Common myeloid progenitor, CD34-positive (primary cell): ENCODE results near the gene ADAMTS5.

Experiments used
- CTCF ChIA-PET: fragments of 350-600 bp; sonication (Branson Sonifier 250); formaldehyde crosslinking; loops from one replicate; lab custom pipeline; 2021; ENCODE audit warnings: antibody characterized with exemption; lab: Charles Lee
- POLR2A ChIA-PET: fragments of 350-600 bp; sonication (Branson Sonifier 250); formaldehyde crosslinking; loops from one replicate; lab custom pipeline; 2021; ENCODE audit warnings: antibody characterized with exemption; lab: Charles Lee
- DNase-seq, 3 donors: peaks; one replicate each; pipeline versions ENCODE4 v3.0.0 to v3.0.0-alpha.2; 2013
- H3K27ac ChIP-seq, 2 experiments: 1 replicate in 1 of 2; 2 replicates in 1 of 2; pipeline ENCODE4 v1.7.0; 2013; ENCODE audit warnings: inconsistent platforms in 2 of 2, low read length in 2 of 2, mild to moderate bottlenecking in 2 of 2, low read depth in 1 of 2, moderate library complexity in 1 of 2; ENCODE audit not compliant: severe bottlenecking in 2 of 2, insufficient read depth in 1 of 2, poor library complexity in 1 of 2
- H3K27me3 ChIP-seq, 5 experiments: replicated peaks in 2 of 5; 1 replicate in 3 of 5; 2 replicates in 2 of 5; pipeline versions ENCODE4 v1.6.1 to v1.7.0; 2013; ENCODE audit warnings: low read length in 4 of 5, mild to moderate bottlenecking in 2 of 5, moderate library complexity in 2 of 5, inconsistent platforms in 1 of 5; ENCODE audit not compliant: insufficient read depth in 5 of 5, control insufficient read depth in 4 of 5
- H3K36me3 ChIP-seq, 4 experiments: 1 replicate in 2 of 4; 2 replicates in 2 of 4; pipeline versions ENCODE4 v1.6.1 to v1.7.0; 2013; ENCODE audit warnings: low read length in 3 of 4, control low read depth in 1 of 4, mild to moderate bottlenecking in 1 of 4; ENCODE audit not compliant: control insufficient read depth in 4 of 4, insufficient read depth in 4 of 4
- H3K4me1 ChIP-seq, 4 experiments: 1 replicate in 3 of 4; 2 replicates in 1 of 4; pipeline versions ENCODE4 v1.6.1 to v1.7.1; 2013; ENCODE audit warnings: low read length in 3 of 4, mild to moderate bottlenecking in 3 of 4, control low read depth in 1 of 4, inconsistent platforms in 1 of 4, moderate library complexity in 1 of 4; ENCODE audit not compliant: control insufficient read depth in 4 of 4, insufficient read depth in 4 of 4; ENCODE audit errors: control extremely low read depth in 1 of 4
- H3K4me3 ChIP-seq, 7 experiments: 1 replicate in 4 of 7; 2 replicates in 3 of 7; pipeline versions ENCODE4 v1.5.1 to v1.7.0; 2013; ENCODE audit warnings: mild to moderate bottlenecking in 7 of 7, low read length in 6 of 7, moderate library complexity in 6 of 7, inconsistent platforms in 2 of 7, low read depth in 2 of 7, control low read depth in 1 of 7; ENCODE audit not compliant: insufficient read depth in 4 of 7, control insufficient read depth in 1 of 7; ENCODE audit errors: extremely low read depth in 1 of 7
- H3K9me3 ChIP-seq, 5 experiments: 1 replicate in 4 of 5; 2 replicates in 1 of 5; pipeline versions ENCODE4 v1.6.1 to v1.7.1; 2013; ENCODE audit warnings: low read length in 4 of 5, mild to moderate bottlenecking in 2 of 5, inconsistent platforms in 1 of 5, low read depth in 1 of 5, moderate library complexity in 1 of 5; ENCODE audit not compliant: control insufficient read depth in 4 of 5, insufficient read depth in 2 of 5; ENCODE audit errors: control extremely low read depth in 1 of 5
- WGBS: methylation state at CpG from one replicate; pipeline ENCODE4 v1.1.5; 2013; ENCODE audit not compliant: insufficient coverage; 5-methylcytosine and 5-hydroxymethylcytosine counted together

ADAMTS5 gene

GRCh38 chr21:26900980-26901379 lies 65.9 kb downstream of the ADAMTS5 start:
- H3K27ac ChIP-seq, result no peak overlapping the region
- CTCF ChIA-PET, result no interaction called here
- no CpG with 5 or more reads among the region's 4 CpGs for whole genome bisulfite sequencing
- H3K36me3 ChIP-seq, result no peaks in the 10 kb centered on the region
- no peak overlapping the region for H3K4me3 ChIP-seq
- no peak for DNase-seq
- peaks cover 0 to 3% (median 0%) of the 10 kb centered on the region in 5 experiments for H3K27me3 ChIP-seq
- no peaks in the 10 kb centered on the region for H3K9me3 ChIP-seq
- H3K4me1 ChIP-seq, result no peaks in the 10 kb centered on the region
- POLR2A ChIA-PET, result no interaction called here

GRCh38 chr21:26892151-26892550 lies 74.7 kb downstream of the ADAMTS5 start:
- H3K27me3 ChIP-seq, result peaks cover 0 to 4% (median 0%) of the 10 kb centered on the region in 5 experiments
- WGBS, result no CpG with 5 or more reads among the region's 1 CpG
- H3K27ac ChIP-seq, result no peak overlapping the region
- DNase-seq, result no peak
- ChIA-PET CTCF (no interaction called here), POLR2A (no interaction called here)
- H3K36me3 ChIP-seq, result no peaks in the 10 kb centered on the region
- H3K9me3 ChIP-seq, result no peaks in the 10 kb centered on the region
- H3K4me1 ChIP-seq, result no peaks in the 10 kb centered on the region
- H3K4me3 ChIP-seq, result no peak overlapping the region

- Histone ChIP-seq H3K9me3 (no peaks in the 10 kb centered on the region), H3K36me3 (no peaks in the 10 kb centered on the region), H3K27me3 (peaks cover 0 to 4% (median 0%) of the 10 kb centered on the region in 5 experiments), H3K4me3 (no peak overlapping the region), H3K27ac (no peak overlapping the region), H3K4me1 (no peaks in the 10 kb centered on the region)
- ChIA-PET POLR2A (no interaction called here), CTCF (no interaction called here)
- WGBS, result 100% methylated on average over 2 of the region's 5 CpGs
- DNase-seq, result no peak
These were observed 78.0 kb downstream of the ADAMTS5 start for GRCh38 chr21:26888931-26889330.

GRCh38 chr21:26888256-26888655 lies 78.6 kb downstream of the ADAMTS5 start:
- Histone ChIP-seq H3K4me3 (no peak overlapping the region), H3K9me3 (no peaks in the 10 kb centered on the region), H3K27ac (no peak overlapping the region), H3K27me3 (peaks cover 0 to 4% (median 0%) of the 10 kb centered on the region in 5 experiments), H3K36me3 (no peaks in the 10 kb centered on the region), H3K4me1 (no peaks in the 10 kb centered on the region)
- no peak for DNase-seq
- ChIA-PET CTCF (no interaction called here), POLR2A (no interaction called here)

- Histone ChIP-seq H3K4me3 (no peak overlapping the region), H3K4me1 (no peaks in the 10 kb centered on the region), H3K27me3 (peaks cover 0 to 4% (median 0%) of the 10 kb centered on the region in 5 experiments), H3K36me3 (no peaks in the 10 kb centered on the region), H3K9me3 (no peaks in the 10 kb centered on the region), H3K27ac (no peak overlapping the region)
- no peak for DNase-seq
- ChIA-PET CTCF (no interaction called here), POLR2A (no interaction called here)
- WGBS, result 86% methylated on average over 3 of the region's 3 CpGs
These were observed 79.6 kb downstream of the ADAMTS5 start for GRCh38 chr21:26887251-26887650.

- no peaks in the 10 kb centered on the region for H3K27me3 ChIP-seq
- no peak overlapping the region for H3K27ac ChIP-seq
- ChIA-PET POLR2A (no interaction called here), CTCF (no interaction called here)
- H3K4me3 ChIP-seq, result no peak overlapping the region
- no peak for DNase-seq
- H3K4me1 ChIP-seq, result no peaks in the 10 kb centered on the region
- no peaks in the 10 kb centered on the region for H3K9me3 ChIP-seq
- 100% methylated on average over 1 of the region's 2 CpGs for WGBS
- H3K36me3 ChIP-seq, result no peaks in the 10 kb centered on the region
These were observed 82.5 kb downstream of the ADAMTS5 start for GRCh38 chr21:26884436-26884835.

- no peaks in the 10 kb centered on the region for H3K36me3 ChIP-seq
- no peaks in the 10 kb centered on the region for H3K27me3 ChIP-seq
- no peak overlapping the region for H3K4me3 ChIP-seq
- H3K27ac ChIP-seq, result no peak overlapping the region
- H3K9me3 ChIP-seq, result no peaks in the 10 kb centered on the region
- ChIA-PET CTCF (no interaction called here), POLR2A (no interaction called here)
- no peaks in the 10 kb centered on the region for H3K4me1 ChIP-seq
- no peak for DNase-seq
- no CpG with 5 or more reads among the region's 2 CpGs for WGBS
These were observed 83.1 kb downstream of the ADAMTS5 start for GRCh38 chr21:26883768-26884167.
